GM23248 (cell line): ENCODE data around the gene RXYLT1. TPM values are rescaled to one million over a fixed set of nuclear protein-coding genes. Genes with fewer than 3 reads are reported as not detected.
A peak's percentile ranks its signal among the peaks of the same experiment; 100 is the strongest.

Source experiments
- DNase-seq: peaks from one replicate; pipeline ENCODE4 v3.0.0-alpha.2; 2015
- H2AFZ ChIP-seq: fragments of 200-600 bp; sonication (generic); 2 replicates; pipeline ENCODE4 v1.6.1; 2016; ENCODE audit warnings: antibody characterized with exemption
- H3F3A ChIP-seq: fragments of 200-600 bp; sonication (generic); 2 replicates; pipeline ENCODE4 v1.6.1; 2016; ENCODE audit warnings: mild to moderate bottlenecking, antibody characterized with exemption, mixed run types; ENCODE audit not compliant: insufficient read depth
- H3K27ac ChIP-seq: fragments of 200-600 bp; sonication (generic); 2 replicates; pipeline ENCODE4 v1.5.1; 2016; ENCODE audit warnings: mild to moderate bottlenecking
- H3K27me3 ChIP-seq: fragments of 200-600 bp; sonication (generic); replicated peaks from 2 replicates; pipeline ENCODE4 v1.6.1; 2016; ENCODE audit warnings: mild to moderate bottlenecking; ENCODE audit not compliant: insufficient read depth
- H3K36me3 ChIP-seq: fragments of 200-600 bp; sonication (generic); 2 replicates; pipeline ENCODE4 v1.6.1; 2016; ENCODE audit warnings: low read depth, mild to moderate bottlenecking
- H3K4me1 ChIP-seq: fragments of 200-600 bp; sonication (generic); 2 replicates; pipeline ENCODE4 v1.6.1; 2016; ENCODE audit warnings: mild to moderate bottlenecking; ENCODE audit not compliant: insufficient read depth
- H3K4me2 ChIP-seq: fragments of 200-600 bp; sonication (generic); one replicate; pipeline ENCODE4 v1.6.1; 2016; ENCODE audit warnings: mild to moderate bottlenecking; ENCODE audit not compliant: unreplicated experiment
- H3K4me3 ChIP-seq: fragments of 200-600 bp; sonication (generic); 2 replicates; pipeline ENCODE4 v1.5.1; 2016; ENCODE audit warnings: mild to moderate bottlenecking
- H3K79me2 ChIP-seq: fragments of 200-600 bp; sonication (generic); 2 replicates; pipeline ENCODE4 v1.6.1; 2016; ENCODE audit warnings: mild to moderate bottlenecking; ENCODE audit not compliant: insufficient read depth
- H3K9ac ChIP-seq: fragments of 200-600 bp; sonication (generic); 2 replicates; pipeline ENCODE4 v1.6.1; 2016; ENCODE audit warnings: mild to moderate bottlenecking
- H3K9me2 ChIP-seq: fragments of 200-600 bp; sonication (generic); 2 replicates; pipeline ENCODE4 v1.6.1; 2016; ENCODE audit warnings: mixed run types, mild to moderate bottlenecking, moderate library complexity; ENCODE audit not compliant: insufficient read depth
- H3K9me3 ChIP-seq: fragments of 200-600 bp; sonication (generic); one replicate; pipeline ENCODE4 v1.6.1; 2017; ENCODE audit warnings: low read depth
- H4K20me1 ChIP-seq: fragments of 200-600 bp; sonication (generic); 2 replicates; pipeline ENCODE4 v1.6.0; 2016; ENCODE audit not compliant: insufficient read depth
- EZH2 ChIP-seq: fragments of 200-600 bp; sonication (generic); IDR thresholded peaks from 2 replicates; pipeline ENCODE4 v1.6.1; 2018; ENCODE audit warnings: antibody characterized with exemption, mild to moderate bottlenecking; ENCODE audit not compliant: insufficient read depth, poor library complexity, severe bottlenecking
- EZH2phosphoT487 ChIP-seq: fragments of 200-600 bp; sonication (generic); IDR thresholded peaks from 2 replicates; pipeline ENCODE4 v1.6.1; 2018; ENCODE audit warnings: antibody characterized with exemption, moderate library complexity, mild to moderate bottlenecking, low read depth; ENCODE audit not compliant: insufficient read depth
- WGBS, 2 experiments: methylation state at CpG; one replicate each; pipeline ENCODE4 v1.1.6; 2015 to 2017; ENCODE audit warnings: low lambda C conversion rate in 2 of 2, low coverage in 1 of 2; ENCODE audit errors: missing lambda C conversion rate in 2 of 2; 5-methylcytosine and 5-hydroxymethylcytosine counted together
- in situ Hi-C: fragments of 300-500 bp; cut with MboI; formaldehyde crosslinking; loops from 2 replicates; pipeline ENCODE4 v1.15.0; 2020
- polyA plus RNA-seq: library from polyadenylated mRNA; unstranded; fragments of >200 nt; fragmentation: Nextera tagmentation; extraction: Ambion mirVana; gene quantifications from 2 replicates; pipeline ENCODE4 v1.2.1, GENCODE V29; 2016
- total RNA-seq: library from RNA; depleted of rRNA; stranded (reverse); fragments of >200 nt; shearing (Covaris generic); gene quantifications from 2 replicates; pipeline ENCODE4 v1.2.3, GENCODE V29; 2014

Gene RXYLT1
- total and polyA plus RNA-seq, 2 experiments from 2014 or later: 15.4 to 19.9 TPM

DNA sequence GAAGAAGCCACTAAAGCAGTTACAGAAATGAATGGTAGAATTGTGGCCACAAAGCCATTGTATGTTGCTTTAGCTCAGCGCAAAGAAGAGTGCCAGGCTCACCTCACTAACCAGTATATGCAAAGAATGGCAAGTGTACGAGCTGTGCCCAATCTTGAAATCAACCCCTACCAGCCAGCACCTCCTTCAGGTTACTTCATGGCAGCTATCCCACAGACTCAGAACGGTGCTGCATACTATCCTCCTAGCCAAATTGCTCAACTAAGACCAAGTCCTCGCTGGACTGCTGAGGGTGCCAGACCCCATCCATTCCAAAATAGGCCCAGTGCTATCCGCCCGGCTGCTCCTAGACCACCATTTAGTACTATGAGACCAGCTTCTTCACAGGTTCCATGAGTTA is 43.3 kb downstream of the RXYLT1 start:
- H3K79me2 ChIP-seq: no peaks in the 10 kb centered on the region
- no peak overlapping the region for H3K9ac ChIP-seq
- no peaks in the 10 kb centered on the region for H3K9me2 ChIP-seq
- in situ Hi-C loops: loop anchor here (10.0 kb wide), 1 partner anchor 572 kb away; the partner anchor contains the start of gene C12orf56
- H3K4me1 ChIP-seq: peaks cover 4% of the 10 kb centered on the region; the same call in 1 of the 2 replicates
- H3K4me2 ChIP-seq: no peak overlapping the region
- 91 to 92% methylated on average over 6 of the region's 6 CpGs for WGBS, 2 experiments
- no peaks in the 10 kb centered on the region for H3K36me3 ChIP-seq
- H3F3A ChIP-seq: no peaks in the 10 kb centered on the region
- no peak overlapping the region for H3K4me3 ChIP-seq
- no peak overlapping the region for H3K27ac ChIP-seq
- no peak for DNase-seq
- H4K20me1 ChIP-seq: no peaks in the 10 kb centered on the region
- no peak overlapping the region for H2AFZ ChIP-seq
- H3K27me3 ChIP-seq: no peaks in the 10 kb centered on the region
- no peak for TF ChIP-seq EZH2phosphoT487
- no peak for TF ChIP-seq EZH2
- no peaks in the 10 kb centered on the region for H3K9me3 ChIP-seq

DNA sequence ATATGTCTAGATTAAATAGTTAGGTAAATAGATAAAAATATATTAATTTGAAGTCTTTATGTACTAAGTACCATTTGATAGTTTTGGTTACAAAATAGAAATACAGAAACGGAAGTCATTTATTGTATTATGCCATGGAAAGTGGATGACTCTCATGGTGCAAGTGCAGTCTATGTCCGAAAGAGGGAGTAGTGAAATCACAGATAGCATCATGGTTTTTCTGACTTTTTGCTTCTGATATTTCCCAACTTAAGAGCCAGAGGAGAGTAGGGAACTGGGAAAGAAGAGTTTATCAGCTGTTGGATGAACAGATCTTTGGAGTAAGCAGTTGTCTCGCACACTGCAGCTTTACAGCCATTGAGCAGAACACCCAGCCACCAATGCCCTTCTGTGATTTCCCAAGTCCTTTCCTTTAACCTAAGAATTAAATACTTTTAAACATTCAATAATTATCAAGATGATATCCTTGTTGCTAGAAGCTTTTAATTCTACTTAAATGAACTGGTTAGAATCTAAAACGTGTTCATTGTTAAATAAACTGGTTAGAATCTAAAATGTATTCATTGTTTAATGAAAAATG is 46.4 kb downstream of the RXYLT1 start:
- TF ChIP-seq EZH2phosphoT487 (no peak), EZH2 (no peak)
- Histone ChIP-seq H2AFZ (peak overlapping the region; percentile 37; the same call in 1 of the 2 replicates), H3K27ac (no peak overlapping the region), H3K4me1 (peaks cover 4% of the 10 kb centered on the region; the same call in 1 of the 2 replicates), H3K79me2 (no peaks in the 10 kb centered on the region), H3K9ac (no peak overlapping the region), H3K9me2 (no peaks in the 10 kb centered on the region), H3K9me3 (peaks cover 4% of the 10 kb centered on the region), H4K20me1 (no peaks in the 10 kb centered on the region), H3K27me3 (no peaks in the 10 kb centered on the region), H3K36me3 (no peaks in the 10 kb centered on the region), H3K4me3 (no peak overlapping the region), H3F3A (no peaks in the 10 kb centered on the region), H3K4me2 (no peak overlapping the region)
- in situ Hi-C loops: loop anchor here (5.0 to 25.0 kb wide), 3 partner anchors 261 to 569 kb away; partner anchors contain the start of gene C12orf56
- 7 to 9% methylated on average over 4 of the region's 4 CpGs for WGBS, 2 experiments
- peak; percentile 86 for DNase-seq

DNA sequence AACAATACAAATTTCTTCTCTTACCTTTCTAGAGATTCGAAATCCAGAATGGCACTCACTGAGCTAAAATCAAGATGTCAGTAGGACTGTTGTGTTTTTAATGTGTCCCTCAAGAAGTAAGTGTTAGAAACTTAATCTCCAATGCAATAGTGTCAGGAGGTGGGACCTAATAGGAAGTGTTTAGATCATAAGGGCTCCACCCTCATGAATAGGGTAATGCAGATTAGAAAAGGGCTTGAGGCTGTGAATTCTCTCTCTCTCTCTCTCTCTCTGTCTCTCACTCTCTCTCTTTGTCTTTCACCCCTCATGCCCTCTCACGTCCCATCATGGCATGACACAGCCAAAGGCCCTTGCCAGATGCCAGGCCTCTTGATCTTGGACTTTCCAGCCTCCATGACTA is 49.2 kb downstream of the RXYLT1 start:
- Histone ChIP-seq H3K27ac (no peak overlapping the region), H3K9me2 (no peaks in the 10 kb centered on the region), H3F3A (no peaks in the 10 kb centered on the region), H4K20me1 (no peaks in the 10 kb centered on the region), H3K79me2 (no peaks in the 10 kb centered on the region), H3K36me3 (no peaks in the 10 kb centered on the region), H3K4me2 (no peak overlapping the region), H3K27me3 (no peaks in the 10 kb centered on the region), H2AFZ (no peak overlapping the region), H3K9me3 (peaks cover 4% of the 10 kb centered on the region), H3K4me3 (no peak overlapping the region), H3K4me1 (peaks cover 4% of the 10 kb centered on the region; the same call in 1 of the 2 replicates), H3K9ac (no peak overlapping the region)
- in situ Hi-C loops: loop anchor here (5.0 to 25.0 kb wide), 3 partner anchors 258 to 566 kb away; partner anchors contain the start of gene C12orf56
- no peak for DNase-seq
- no peak for TF ChIP-seq EZH2phosphoT487
- TF ChIP-seq EZH2: no peak
- 87% methylated on average over 2 of the region's 2 CpGs for WGBS, 2 experiments

DNA sequence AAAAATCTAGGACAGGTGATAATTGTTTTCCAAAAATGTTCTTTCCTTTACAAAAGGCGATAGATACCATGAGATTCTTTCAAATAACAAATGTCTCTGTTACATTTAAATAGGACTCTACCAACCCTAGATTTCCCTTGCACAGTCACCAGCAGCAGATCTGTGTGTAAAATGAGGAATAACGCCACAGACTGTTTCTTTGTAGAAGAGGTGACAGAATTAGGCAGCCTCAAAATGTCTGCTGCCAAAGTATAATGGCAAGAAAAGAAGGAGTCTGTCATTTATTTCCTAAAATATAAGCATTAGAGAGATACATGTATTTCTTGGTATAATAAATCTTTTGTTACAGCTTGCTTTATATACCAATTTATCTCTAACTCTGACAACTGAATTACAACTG is 56.3 kb downstream of the RXYLT1 start:
- H3K79me2 ChIP-seq: no peaks in the 10 kb centered on the region
- H4K20me1 ChIP-seq: no peaks in the 10 kb centered on the region
- no peak overlapping the region for H3K4me2 ChIP-seq
- H3K4me1 ChIP-seq: no peaks in the 10 kb centered on the region
- H3K9me2 ChIP-seq: no peaks in the 10 kb centered on the region
- H2AFZ ChIP-seq: no peak overlapping the region
- H3K36me3 ChIP-seq: no peaks in the 10 kb centered on the region
- DNase-seq: no peak
- in situ Hi-C loops: loop anchor here (25.0 kb wide), 1 partner anchor 251 kb away; no protein-coding TSS in a partner anchor
- H3K4me3 ChIP-seq: no peak overlapping the region
- no peaks in the 10 kb centered on the region for H3K9me3 ChIP-seq
- no peak overlapping the region for H3K27ac ChIP-seq
- 82 to 83% methylated on average over 2 of the region's 2 CpGs for WGBS, 2 experiments
- H3K27me3 ChIP-seq: no peaks in the 10 kb centered on the region
- TF ChIP-seq EZH2 (no peak), EZH2phosphoT487 (no peak)
- no peaks in the 10 kb centered on the region for H3F3A ChIP-seq
- no peak overlapping the region for H3K9ac ChIP-seq
